Keratinocyte (primary cell): ENCODE data around the gene C1orf146. TPM values are rescaled to one million over a fixed set of nuclear protein-coding genes. Genes with fewer than 3 reads are reported as not detected.
A peak's percentile ranks its signal among the peaks of the same experiment; 100 is the strongest.

ENCODE experiments used
- DNase-seq: peaks from one replicate; pipeline ENCODE4 v3.0.0-alpha.2; 2011; ENCODE audit warnings: low read depth, missing footprints, low spot score
- FAIRE-seq: peaks from 2 replicates; lab custom pipeline; 2011; peaks lifted over from hg19 to GRCh38; lab: Jason Lieb, UNC
- H2AFZ ChIP-seq: 2 replicates; pipeline ENCODE4 v1.6.0; 2012; ENCODE audit warnings: low read length, control low read depth, inconsistent platforms; ENCODE audit not compliant: control insufficient read depth
- H3K27ac ChIP-seq: 2 replicates; pipeline ENCODE4 v1.5.1; 2011; ENCODE audit warnings: low read length; ENCODE audit not compliant: control insufficient read depth, insufficient read depth
- H3K27me3 ChIP-seq: 3 replicates; pipeline ENCODE4 v1.6.0; 2011; ENCODE audit warnings: low read length; ENCODE audit not compliant: control insufficient read depth, insufficient read depth; ENCODE audit errors: extremely low read depth
- H3K36me3 ChIP-seq, 2 experiments: 2 replicates in 1 of 2; 3 replicates in 1 of 2; pipeline ENCODE4 v1.5.1; 2011; ENCODE audit warnings: low read length in 2 of 2, mild to moderate bottlenecking in 1 of 2; ENCODE audit not compliant: control insufficient read depth in 2 of 2, insufficient read depth in 2 of 2; ENCODE audit errors: extremely low read depth in 1 of 2
- H3K4me1 ChIP-seq: 3 replicates; pipeline ENCODE4 v1.5.1; 2011; ENCODE audit warnings: low read length; ENCODE audit not compliant: control insufficient read depth, insufficient read depth; ENCODE audit errors: extremely low read depth
- H3K4me2 ChIP-seq: 3 replicates; pipeline ENCODE4 v1.6.0; 2011; ENCODE audit warnings: low read depth, low read length; ENCODE audit not compliant: control insufficient read depth, insufficient read depth; ENCODE audit errors: extremely low read depth
- H3K4me3 ChIP-seq, 3 experiments: fragments of 200-600 bp in 1 of 3; sonication (generic) in 1 of 3; 2 replicates in 2 of 3; 3 replicates in 1 of 3; pipeline ENCODE4 v1.5.1; 2011 to 2016; ENCODE audit warnings: low read length in 3 of 3, mild to moderate bottlenecking in 3 of 3, control low read depth in 2 of 3, inconsistent platforms in 1 of 3, low read depth in 1 of 3, mixed read lengths in 1 of 3, mixed run types in 1 of 3, moderate library complexity in 1 of 3; ENCODE audit not compliant: control insufficient read depth in 2 of 3, insufficient read depth in 2 of 3; ENCODE audit errors: extremely low read depth in 1 of 3
- H3K79me2 ChIP-seq: 2 replicates; pipeline ENCODE4 v1.6.0; 2012; ENCODE audit warnings: low read length; ENCODE audit not compliant: control insufficient read depth, insufficient read depth
- H3K9ac ChIP-seq: 3 replicates; pipeline ENCODE4 v1.6.0; 2011; ENCODE audit warnings: low read length; ENCODE audit not compliant: control insufficient read depth, insufficient read depth; ENCODE audit errors: extremely low read depth
- H3K9me1 ChIP-seq: 3 replicates; pipeline ENCODE4 v1.6.0; 2011; ENCODE audit warnings: low read length; ENCODE audit not compliant: control insufficient read depth, insufficient read depth; ENCODE audit errors: extremely low read depth
- H3K9me3 ChIP-seq: 2 replicates; pipeline ENCODE4 v1.5.1; 2012; ENCODE audit warnings: low read depth, low read length; ENCODE audit not compliant: control insufficient read depth
- H4K20me1 ChIP-seq: 3 replicates; pipeline ENCODE4 v1.6.0; 2011; ENCODE audit warnings: low read length; ENCODE audit not compliant: control insufficient read depth, insufficient read depth; ENCODE audit errors: extremely low read depth
- EZH2 ChIP-seq: IDR thresholded peaks from one replicate; pipeline ENCODE4 v1.6.1; 2012; ENCODE audit warnings: inconsistent platforms, mild to moderate bottlenecking, low read length, moderate library complexity
- dilution Hi-C: fragments of 300-500 bp; cut with MboI; formaldehyde crosslinking; loops from one replicate; pipeline ENCODE4 v1.7.0; 2020; ENCODE audit warnings: low sequenced_read_pairs; ENCODE audit not compliant: extremely low pct_ligation_motif_present
- polyA plus RNA-seq, 5 experiments: library from polyadenylated mRNA; depleted of rRNA in 3 of 5; stranded (reverse) in 3 of 5; stranded (forward) in 1 of 5; unstranded in 1 of 5; fragments of >200 nt; gene quantifications; 1 replicate in 1 of 5; 2 replicates in 3 of 5; 3 replicates in 1 of 5; pipeline versions ENCODE4 v1.2.1 to v1.2.3, GENCODE V29; 2011 to 2012; ENCODE audit warnings: missing spikeins in 2 of 5, low read depth in 1 of 5, low replicate concordance in 1 of 5
- TF ChIP-seq, protein P1 (sequence below), 3 experiments: IDR thresholded peaks in 1 of 3; conservative IDR thresholded peaks in 1 of 3; optimal IDR thresholded peaks in 1 of 3; 2 replicates in 2 of 3; 3 replicates in 1 of 3; pipeline versions ENCODE3 to v1.5.1; 2011; ENCODE audit warnings: low read length in 3 of 3, mild to moderate bottlenecking in 3 of 3, moderate library complexity in 2 of 3, control low read depth in 1 of 3, inconsistent platforms in 1 of 3; ENCODE audit not compliant: insufficient read depth in 2 of 3; ENCODE audit errors: extremely low read depth in 1 of 3

The C1orf146 gene
- polyA plus RNA-seq, 1 donor (not counting 4 experiments of a cell fraction or from before 2014, with no cell fraction given) = not detected

DNA sequence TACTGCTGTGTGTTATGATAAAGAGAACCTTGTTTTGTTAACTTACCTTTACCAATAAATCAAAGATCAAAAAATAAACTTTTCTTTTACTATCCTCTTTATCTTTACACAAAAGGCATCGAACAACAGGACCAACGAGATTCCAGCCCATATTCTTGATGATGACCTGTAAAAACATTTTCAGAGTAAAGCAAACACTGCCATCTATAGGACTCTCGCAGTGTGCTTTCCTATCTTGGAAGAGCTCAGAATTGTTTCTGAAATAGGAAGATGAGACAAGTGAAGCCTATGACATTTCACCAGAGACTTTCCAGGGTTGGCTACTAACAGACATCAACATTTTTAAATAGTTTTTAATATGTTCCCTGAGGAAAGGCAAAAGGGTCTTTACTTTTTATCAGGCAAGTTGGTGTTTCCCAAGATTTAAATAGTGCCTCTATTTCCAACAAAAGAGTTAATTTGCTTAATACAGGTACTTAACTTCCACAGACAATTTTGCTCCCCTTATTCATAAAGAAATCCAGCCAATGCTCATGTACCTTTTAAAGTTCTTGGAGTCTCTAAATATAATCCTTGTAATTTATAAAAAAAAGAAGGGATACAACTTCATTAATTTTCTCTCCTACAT lies 73.8 kb downstream of the C1orf146 start:
- dilution Hi-C loops = no loop called here
- no peaks in the 10 kb centered on the region for H4K20me1 ChIP-seq
- no peak overlapping the region for H3K4me2 ChIP-seq
- FAIRE-seq (peak; percentile 51), DNase-seq (no peak)
- no peak overlapping the region for H3K4me3 ChIP-seq
- no peak overlapping the region for H3K27ac ChIP-seq
- no peaks in the 10 kb centered on the region for H3K79me2 ChIP-seq
- H3K9me1 ChIP-seq = no peaks in the 10 kb centered on the region
- no peak overlapping the region for H3K9ac ChIP-seq
- no peak overlapping the region for H2AFZ ChIP-seq
- peaks cover 9 to 12% of the 10 kb centered on the region in 2 experiments for H3K36me3 ChIP-seq
- H3K27me3 ChIP-seq = no peaks in the 10 kb centered on the region
- H3K9me3 ChIP-seq = no peaks in the 10 kb centered on the region
- no peak for TF ChIP-seq EZH2
- TF ChIP-seq, protein P1, sequence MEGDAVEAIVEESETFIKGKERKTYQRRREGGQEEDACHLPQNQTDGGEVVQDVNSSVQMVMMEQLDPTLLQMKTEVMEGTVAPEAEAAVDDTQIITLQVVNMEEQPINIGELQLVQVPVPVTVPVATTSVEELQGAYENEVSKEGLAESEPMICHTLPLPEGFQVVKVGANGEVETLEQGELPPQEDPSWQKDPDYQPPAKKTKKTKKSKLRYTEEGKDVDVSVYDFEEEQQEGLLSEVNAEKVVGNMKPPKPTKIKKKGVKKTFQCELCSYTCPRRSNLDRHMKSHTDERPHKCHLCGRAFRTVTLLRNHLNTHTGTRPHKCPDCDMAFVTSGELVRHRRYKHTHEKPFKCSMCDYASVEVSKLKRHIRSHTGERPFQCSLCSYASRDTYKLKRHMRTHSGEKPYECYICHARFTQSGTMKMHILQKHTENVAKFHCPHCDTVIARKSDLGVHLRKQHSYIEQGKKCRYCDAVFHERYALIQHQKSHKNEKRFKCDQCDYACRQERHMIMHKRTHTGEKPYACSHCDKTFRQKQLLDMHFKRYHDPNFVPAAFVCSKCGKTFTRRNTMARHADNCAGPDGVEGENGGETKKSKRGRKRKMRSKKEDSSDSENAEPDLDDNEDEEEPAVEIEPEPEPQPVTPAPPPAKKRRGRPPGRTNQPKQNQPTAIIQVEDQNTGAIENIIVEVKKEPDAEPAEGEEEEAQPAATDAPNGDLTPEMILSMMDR (optimal IDR thresholded peaks at IDR 0.05 in 1 of 3, IDR thresholded peaks at IDR 0.05 in 1 of 3, conservative IDR thresholded peaks at IDR 0.05 in 1 of 3; ENCODE audit: extremely low read depth in 1 of 3, insufficient read depth in 2 of 3, low read length in 3 of 3) = peak; percentile 27 to 75 (median 70)
- no peaks in the 10 kb centered on the region for H3K4me1 ChIP-seq

Other genes with a start within 250 kb of the C1orf146 start
- 1.4 to 3.4 TPM (median 3.0 TPM) in 3 replicates for gene EPHX4, start 187.9 kb upstream of the C1orf146 start, polyA plus RNA-seq
- gene SETSIP, start 142.5 kb upstream of the C1orf146 start, polyA plus RNA-seq = 0.06 to 0.89 TPM (median 0.33 TPM) in 3 replicates
- gene BTBD8, start 137.6 kb upstream of the C1orf146 start, polyA plus RNA-seq = 0.76 to 1.4 TPM (median 0.85 TPM) in 3 replicates
- gene GLMN, start 81.1 kb downstream of the C1orf146 start, polyA plus RNA-seq = 5.3 to 11.3 TPM (median 5.4 TPM) in 3 replicates
- 12.2 to 21.5 TPM (median 12.5 TPM) in 3 replicates for gene RPAP2, start 81.1 kb downstream of the C1orf146 start, polyA plus RNA-seq